ENCODE results near the gene PPFIA4. TPM values are rescaled to one million over a fixed set of nuclear protein-coding genes. Genes with fewer than 3 reads are reported as not detected.

PPFIA4 gene
- total and polyA plus RNA-seq, 9 of the 15 experiments (the other 6 are each of a cell fraction or from before 2014, with no cell fraction given) = 0.07 to 12.0 (median 0.70) TPM

DNA sequence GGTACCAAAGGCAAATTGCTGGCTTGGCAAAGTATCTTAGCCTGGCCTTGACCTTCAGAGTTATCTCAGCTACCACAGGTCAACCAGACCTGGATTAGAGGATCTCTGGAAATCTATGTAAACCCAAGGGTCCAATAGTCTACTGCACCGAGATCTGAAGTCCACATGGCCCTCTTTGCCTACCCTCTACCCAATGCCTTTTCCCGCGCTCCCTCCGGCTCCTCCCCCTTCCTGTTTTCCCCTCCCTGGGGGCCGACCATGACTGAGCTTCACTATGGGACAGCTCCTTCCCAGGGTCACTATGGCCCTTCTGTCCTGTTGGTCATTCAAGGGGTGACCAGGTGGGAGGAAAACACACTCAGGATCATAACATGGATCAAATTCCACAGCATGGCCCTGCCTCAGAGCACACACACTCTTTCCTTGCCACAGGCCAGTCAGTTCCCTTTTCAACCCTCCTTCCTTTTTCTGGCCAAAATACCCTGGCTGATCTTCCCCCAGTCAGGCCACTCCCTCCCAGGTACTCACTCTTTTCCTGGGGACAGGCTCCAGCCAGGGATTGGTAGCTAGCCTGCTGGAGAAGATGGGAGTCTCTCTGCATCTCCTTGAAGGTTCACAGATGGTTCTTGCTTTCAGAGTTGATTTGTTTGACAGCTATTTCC, 38.2 kb upstream of the PPFIA4 start:
- Histone ChIP-seq H3K27ac (ENCODE audit: extremely low read depth, low read depth, low read length) (no peak overlapping the region), H3K4me2 (ENCODE audit: insufficient read depth, low read length) (no peak overlapping the region), H4K20me1 (replicated peaks; ENCODE audit: control insufficient read depth, insufficient read depth, low read length) (no peaks in the 10 kb centered on the region), H3K4me3 (no peak overlapping the region), H3K79me2 (ENCODE audit: control insufficient read depth, insufficient read depth, low read length) (no peaks in the 10 kb centered on the region), H3K36me3 (ENCODE audit: control insufficient read depth, insufficient read depth, low read length) (no peaks in the 10 kb centered on the region), H3K9me3 (replicated peaks; ENCODE audit: control insufficient read depth, insufficient read depth, low read depth, low read length) (no peaks in the 10 kb centered on the region), H3K4me1 (replicated peaks in 1 of 2; ENCODE audit: control insufficient read depth in 2 of 2, insufficient read depth in 2 of 2, low read length in 2 of 2) (peaks cover 5 to 9% of the 10 kb centered on the region in 2 experiments; a peak in 2 of 5 replicates), H3K27me3 (ENCODE audit: control insufficient read depth in 2 of 2, insufficient read depth in 2 of 2, low read length in 2 of 2) (no peaks in the 10 kb centered on the region), H3K9me1 (ENCODE audit: control insufficient read depth, insufficient read depth, low read length) (no peaks in the 10 kb centered on the region), H3K9ac (ENCODE audit: insufficient read depth in 1 of 2, low read depth in 2 of 2, low read length in 2 of 2) (peak overlapping the region in 1 of 2 experiments; percentile 51; a peak in 1 of 4 replicates), H2AFZ (ENCODE audit: low read depth, low read length) (peak overlapping the region; percentile 66)
- POLR2A ChIA-PET = interaction anchor here (0.6 to 2.4 kb wide), 8 partner anchors 9 to 551 kb away, joined by 3 to 8 read pairs (median 3); no protein-coding TSS in a partner anchor
- CTCF ChIA-PET (ENCODE audit: low intra/inter-chr PET ratio) = no interaction called here
- FAIRE-seq (no peak), ATAC-seq (peak; percentile 45), DNase-seq (ENCODE audit: extremely low read depth in 1 of 4, low spot score in 3 of 4) (no peak)
- BruUV-seq (replicated peaks) = no TSS peak
- in situ Hi-C loops (cut with MboI) = no loop called here
- 61% methylated on average over 5 of the region's 5 CpGs for WGBS (ENCODE audit: insufficient coverage, low coverage, missing lambda C conversion rate)
- TF ChIP-seq, protein P1, sequence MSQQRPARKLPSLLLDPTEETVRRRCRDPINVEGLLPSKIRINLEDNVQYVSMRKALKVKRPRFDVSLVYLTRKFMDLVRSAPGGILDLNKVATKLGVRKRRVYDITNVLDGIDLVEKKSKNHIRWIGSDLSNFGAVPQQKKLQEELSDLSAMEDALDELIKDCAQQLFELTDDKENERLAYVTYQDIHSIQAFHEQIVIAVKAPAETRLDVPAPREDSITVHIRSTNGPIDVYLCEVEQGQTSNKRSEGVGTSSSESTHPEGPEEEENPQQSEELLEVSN (IDR thresholded peaks at IDR 0.05; ENCODE audit: borderline replicate concordance in 1 of 2, extremely low read depth in 1 of 2, insufficient read depth in 1 of 2, insufficient read length in 1 of 2, low read depth in 1 of 2, low read length in 1 of 2, poor library complexity in 1 of 2, severe bottlenecking in 1 of 2) = peak in 1 of 2 experiments; percentile 63
- TF ChIP-seq SPI1 (IDR thresholded peaks at IDR 0.05; ENCODE audit: borderline replicate concordance, low read depth, low read length) (peak; percentile 71; the same call in 1 of the 2 replicates), CTBP1 (IDR thresholded peaks at IDR 0.05; ENCODE audit: borderline replicate concordance) (peak; percentile 25; the same call in 1 of the 2 replicates), MEIS2 (IDR thresholded peaks at IDR 0.05; ENCODE audit: partially characterized antibody) (no peak), NONO (IDR thresholded peaks at IDR 0.05; ENCODE audit: low read depth in 2 of 2, low read length in 1 of 2) (no peak)
- intact Hi-C loops (cut with micrococcal nuclease) = no loop called here
